HG02623 (cell line): ENCODE results near the gene RFFL.
"Not testable (repeated sequence)": the region's sequence is repeated elsewhere in the genome, so short reads cannot be mapped to it uniquely, and the experiment has no call there.

Experiments
- ATAC-seq: cut with Tn5 transposase; IDR thresholded peaks from one replicate; pipeline ENCODE4 v1.9.1; 2021; ENCODE audit warnings: moderate library complexity; ENCODE audit not compliant: unreplicated experiment

RFFL gene

DNA sequence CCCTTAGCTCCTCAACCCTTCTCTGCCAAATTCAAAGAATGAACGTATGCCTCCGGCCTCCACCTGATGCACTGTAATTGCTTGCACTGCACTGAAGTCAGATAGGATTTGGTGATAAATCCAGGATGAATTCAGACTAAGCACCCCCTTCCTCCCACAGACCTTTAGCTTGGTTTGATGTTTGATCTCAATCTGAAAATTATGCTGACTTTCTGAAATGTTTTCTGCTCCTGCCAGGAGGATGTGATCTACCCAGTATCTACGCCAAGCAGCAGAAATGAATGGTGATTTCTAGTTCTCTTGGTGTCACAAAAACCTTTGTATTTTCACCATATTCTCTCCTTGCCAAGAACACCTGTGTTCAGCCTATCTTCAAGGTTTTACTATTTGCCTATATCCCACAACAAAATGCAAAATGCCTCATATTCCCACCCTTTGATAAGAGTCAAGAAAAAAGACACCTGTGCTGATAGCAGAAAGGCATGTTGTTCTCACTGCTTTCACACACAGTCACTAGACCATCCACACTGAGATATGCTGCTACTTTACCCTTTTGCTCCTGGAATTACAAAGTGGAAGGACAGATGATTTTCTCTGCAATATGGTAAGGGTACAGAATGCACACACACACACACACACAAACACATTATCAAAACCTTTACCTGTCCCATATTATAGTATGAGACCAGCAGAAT is 14.7 kb downstream of the RFFL start:
- ATAC-seq = no peak

DNA sequence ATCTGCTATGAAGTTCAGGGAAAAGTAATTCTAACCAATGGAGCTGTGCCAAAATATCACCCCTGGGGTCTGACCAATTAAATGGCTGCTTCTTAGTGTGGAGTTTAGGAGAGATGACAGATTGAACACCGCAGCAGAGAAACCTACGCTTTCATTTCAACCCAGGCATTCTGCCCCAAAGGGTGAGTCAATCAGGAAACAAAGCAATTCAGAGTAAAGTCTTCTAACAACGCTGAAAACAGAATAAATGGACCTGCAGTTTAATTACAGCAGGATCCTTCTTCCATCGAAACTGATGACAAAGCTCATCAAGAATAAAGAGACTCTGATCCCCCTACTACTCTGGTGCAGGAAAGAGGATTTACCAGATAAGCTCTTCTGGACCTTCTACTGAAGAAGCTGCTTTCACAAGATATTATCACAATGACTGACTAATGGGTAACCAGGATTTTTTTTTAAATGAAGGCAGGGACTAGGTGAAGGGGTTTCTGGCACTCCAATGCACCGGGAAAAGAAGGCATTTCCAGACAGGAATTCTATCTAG is 16.7 kb downstream of the RFFL start:
- no peak for ATAC-seq

DNA sequence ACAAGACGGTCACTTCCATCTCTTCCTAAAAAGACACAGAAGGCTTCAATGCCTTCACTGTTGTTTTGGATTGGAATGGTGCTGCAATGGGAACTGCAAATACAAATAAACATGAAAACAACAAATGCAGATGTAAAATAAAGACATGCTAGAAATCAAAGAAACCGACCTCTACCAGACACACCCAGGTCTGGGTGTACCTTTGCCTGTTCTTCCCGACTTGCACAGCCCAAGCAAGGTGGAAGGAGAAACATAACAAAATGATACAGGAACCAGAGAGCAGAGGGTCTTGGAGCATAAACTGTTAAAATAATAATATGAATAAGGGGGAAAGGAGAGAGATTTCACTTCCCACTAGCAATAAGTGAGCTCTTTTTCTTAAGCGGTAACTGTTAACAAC is 17.3 kb downstream of the RFFL start:
- no peak for ATAC-seq

DNA sequence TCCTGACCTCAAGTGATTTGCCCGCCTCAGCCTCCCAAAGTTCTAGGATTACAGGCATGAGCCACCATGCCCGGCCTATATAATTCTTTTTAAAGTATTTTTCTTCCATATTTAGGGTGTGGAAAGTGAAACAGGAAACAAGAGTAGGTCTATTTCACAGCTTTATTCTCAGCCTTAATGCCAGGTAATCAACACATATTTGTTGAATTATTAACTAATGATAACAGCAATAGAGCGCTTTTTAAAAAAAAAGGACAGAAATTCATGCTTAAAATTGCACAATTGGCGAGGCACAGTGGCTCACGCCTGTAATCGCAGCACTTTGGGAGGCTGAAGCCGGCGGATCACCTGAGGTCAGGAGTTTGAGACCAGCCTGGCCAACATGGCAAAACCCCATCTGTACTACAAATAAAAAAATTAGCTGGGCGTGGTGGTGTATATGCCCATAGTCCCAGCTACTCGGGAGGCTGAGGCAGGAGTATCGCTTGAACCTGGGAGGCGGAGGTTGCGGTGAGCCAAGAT is 18.0 kb downstream of the RFFL start:
- ATAC-seq = not testable (repeated sequence)

DNA sequence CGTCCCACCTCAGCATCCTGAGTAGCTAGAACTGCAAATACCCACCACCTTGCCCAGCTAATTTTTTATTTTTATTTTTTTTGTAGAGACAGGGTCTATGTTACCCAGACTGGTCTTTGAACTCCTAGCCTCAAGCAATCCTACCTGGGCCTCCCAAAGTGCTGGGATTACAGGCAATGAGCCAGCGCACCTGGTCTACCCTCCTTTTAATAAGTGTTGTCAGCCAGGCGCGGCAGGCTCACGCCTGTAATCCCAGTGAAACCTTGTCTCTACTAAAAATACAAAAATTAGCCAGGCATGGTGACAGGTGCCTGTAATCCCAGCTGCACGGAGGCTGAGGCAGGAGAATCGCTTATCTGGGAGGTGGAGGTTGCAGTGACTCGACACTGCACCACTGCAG is 19.3 kb downstream of the RFFL start:
- no peak for ATAC-seq

DNA sequence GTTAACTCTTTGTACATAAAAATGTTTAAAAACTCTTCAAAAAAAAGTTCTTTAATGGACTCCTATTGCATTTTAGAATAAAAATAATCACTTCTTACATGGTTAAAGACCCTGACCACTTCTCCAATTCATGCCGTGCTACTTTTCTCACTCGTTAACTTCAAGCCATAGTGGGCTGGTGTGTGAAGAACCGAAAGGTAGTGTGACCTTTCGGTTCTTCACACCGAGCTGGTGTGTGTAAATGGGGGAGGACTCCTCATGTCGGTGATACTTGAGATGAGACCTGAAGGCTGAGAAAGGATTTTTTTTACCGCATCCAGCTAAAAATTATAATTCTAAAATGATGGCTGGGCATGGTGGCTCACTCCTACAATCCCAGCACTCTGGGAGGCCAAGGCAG is 22.1 kb downstream of the RFFL start:
- ATAC-seq = no peak

DNA sequence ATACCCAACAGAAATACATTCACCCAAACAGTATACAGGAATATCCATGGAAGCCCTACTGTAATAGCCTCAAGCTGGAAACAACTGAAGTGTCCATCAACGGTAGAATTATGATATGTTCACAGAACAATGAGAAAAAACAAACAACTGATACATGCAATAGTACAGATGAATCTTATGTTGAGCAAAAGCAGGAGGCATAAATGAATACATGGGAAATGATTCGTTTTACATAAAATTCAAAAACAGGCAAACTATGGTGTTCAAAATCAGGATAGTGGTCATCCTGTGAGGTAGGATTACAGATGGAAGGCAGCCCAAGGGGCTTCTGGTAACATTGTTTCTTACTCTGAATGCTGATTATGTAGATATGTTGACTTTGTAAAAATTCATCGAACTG is 25.1 kb downstream of the RFFL start:
- no peak for ATAC-seq

DNA sequence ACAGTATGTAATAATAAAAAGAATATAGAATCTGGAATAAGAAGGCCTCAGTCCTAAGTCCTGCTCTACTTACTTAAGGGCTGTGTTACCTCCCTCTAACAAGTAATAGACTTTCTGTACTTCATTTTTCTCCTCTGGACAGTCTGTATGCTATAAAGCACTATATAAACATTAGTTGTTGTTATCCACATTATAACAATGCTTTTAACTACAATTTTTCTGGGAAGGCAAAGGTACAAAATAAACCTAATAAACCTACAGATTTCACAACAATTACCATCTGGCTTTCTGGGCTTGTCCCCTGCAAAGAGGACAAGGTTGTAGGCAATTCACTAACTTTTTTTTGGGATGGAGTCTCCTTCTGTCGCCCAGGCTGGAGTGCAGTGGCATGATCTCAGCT is 32.7 kb downstream of the RFFL start:
- ATAC-seq = no peak

DNA sequence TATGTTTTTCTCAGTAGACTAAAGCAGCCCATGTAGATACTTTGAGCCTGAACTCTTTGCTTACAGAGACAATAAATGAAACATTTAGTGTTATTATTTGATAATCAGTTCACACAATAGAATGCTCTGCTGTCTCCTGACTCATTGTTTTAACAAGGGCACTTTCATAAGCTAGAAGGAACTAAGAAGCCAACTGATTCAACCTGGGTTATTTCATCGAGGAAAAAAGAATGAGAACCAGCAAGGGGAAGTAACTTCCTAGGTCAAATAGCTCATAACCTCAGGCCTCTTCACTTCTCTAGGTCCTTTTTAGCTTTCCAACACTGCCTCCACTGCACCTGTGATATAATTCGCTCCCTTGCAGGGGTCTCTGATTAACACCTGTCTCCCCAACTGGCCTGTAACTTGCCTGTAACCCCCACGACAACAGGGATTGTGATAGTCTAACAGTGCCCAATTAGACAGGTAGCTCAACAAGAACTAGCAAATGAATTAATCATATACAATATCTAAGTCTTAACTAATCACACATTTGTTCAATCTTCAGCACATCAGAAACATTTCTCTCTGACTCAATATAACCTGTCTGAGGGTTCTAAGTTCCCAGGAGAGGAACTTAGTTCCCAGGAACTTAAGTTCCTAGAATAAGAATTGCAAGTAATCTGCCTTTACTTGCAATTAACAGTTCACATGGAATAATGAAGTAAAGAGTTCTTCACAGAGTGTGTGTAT is 34.8 kb downstream of the RFFL start:
- ATAC-seq = no peak

DNA sequence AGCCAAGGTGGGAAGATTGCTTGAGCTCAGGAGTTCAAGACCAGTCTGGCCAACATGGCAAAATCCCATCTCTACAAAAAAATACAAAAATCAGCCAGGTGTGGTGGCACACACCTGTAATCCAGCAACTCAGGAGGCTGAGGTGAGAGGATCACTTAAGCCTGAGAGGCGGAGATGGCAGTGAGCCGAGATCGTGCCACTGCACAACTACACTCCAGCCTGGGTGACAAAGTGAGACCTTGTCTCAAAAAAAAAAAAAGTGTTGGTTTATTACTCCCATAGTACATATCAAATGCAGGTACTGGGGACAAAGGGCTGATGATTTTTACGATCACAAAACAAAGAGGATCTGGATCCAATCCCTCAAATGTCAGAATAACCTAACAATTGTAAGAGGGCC is 35.4 kb downstream of the RFFL start:
- ATAC-seq = not testable (repeated sequence)

DNA sequence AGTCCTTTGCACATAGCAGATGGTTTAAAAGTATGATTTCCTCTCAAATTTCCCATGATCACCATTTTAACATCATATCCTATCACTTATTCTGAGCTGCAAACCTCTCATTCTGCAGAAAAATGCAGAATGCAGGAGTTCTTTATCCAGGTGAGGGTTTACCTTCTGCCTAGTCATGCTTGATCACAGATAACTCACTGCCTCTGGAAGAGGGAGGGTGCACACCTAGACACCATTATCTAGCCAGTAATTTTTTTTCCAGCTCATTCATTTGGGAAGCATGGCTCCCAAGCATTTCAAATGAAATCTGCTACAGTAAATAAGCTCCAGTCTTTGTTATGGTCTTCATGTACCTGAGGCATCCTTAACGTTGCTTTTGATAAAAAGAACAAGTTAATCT is 38.0 kb downstream of the RFFL start:
- ATAC-seq = no peak

DNA sequence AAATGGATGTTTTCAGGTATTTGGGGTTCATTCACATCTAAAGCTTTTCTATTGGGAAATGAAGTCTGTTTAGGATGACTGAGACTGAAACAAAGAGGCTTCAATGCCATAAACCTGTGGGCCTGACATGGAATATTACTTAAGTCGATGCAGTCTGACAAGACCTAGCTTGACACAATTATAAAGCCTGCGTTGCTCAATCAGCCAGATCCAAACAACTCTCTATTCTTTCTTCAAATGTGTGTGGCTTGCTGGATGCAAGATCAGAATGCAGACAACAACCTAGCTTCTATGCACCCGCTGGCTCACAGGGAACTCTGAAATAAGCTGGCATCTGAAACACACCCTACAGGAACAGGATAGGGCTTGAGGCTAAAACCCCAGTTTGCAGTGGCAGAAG is 40.0 kb downstream of the RFFL start:
- no peak for ATAC-seq

DNA sequence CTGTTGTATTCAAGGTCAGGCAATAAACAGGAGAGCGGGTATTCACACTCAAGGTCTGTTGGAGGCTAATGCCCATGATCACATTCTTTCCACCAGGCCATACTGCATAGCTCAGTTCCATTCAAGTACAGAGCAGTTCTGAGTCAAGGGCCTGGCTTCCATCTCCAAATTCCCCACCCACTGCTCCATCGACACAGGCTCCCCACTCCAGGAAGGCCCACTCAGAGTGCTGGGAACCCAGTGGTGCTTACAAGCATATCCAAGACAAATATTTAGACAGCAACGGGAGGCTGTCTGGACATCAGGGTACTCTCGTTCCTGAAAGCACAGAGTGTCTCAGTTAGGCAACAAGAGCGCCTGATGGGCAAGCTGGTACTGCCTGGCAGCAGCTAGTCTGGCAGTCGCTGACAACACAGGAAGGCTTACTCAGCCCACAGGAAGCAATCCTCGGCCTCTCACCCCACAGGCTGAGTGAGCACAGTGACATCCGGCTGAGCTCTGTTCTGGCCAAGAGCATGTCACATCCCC is 40.9 kb downstream of the RFFL start:
- no peak for ATAC-seq

DNA sequence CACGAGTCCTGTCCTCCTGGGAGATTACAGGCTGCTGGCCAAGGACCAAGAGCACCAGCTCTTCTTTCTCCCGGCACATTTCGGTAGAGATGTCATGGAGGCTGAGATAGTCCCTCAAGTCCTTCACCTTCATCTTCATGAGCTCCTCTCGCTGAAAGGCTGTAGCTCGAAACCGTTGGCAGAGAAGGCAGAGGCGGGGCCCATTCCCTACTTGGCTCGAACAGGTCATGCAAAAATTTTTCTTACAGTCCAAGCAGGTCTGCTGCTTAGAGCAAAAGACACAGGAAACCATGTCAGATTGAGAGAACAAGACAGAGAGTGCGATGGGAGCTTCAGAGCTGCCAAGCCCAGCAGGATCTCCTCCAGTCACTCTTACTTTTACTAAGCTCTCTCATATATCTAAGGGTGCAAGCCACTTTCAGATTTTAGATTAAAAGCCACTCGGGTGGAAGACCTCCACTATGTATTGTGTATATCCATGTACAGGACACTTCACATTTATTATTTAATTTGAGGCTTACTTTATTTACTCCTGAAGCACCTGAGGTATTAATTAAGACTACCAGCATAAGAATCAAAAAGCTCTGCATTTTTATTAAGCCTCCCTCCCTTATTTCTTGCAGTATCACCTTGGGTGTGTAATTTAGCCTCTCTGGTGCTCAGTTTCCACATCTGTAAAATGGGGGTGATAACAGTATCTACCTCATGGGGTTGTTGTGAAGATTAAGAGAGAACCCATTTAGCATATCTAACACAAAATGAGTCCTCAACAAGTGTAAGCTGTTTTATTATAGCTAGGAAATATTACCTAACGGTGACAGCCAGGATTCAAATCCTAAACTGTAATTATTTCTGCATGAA is 41.8 kb downstream of the RFFL start:
- ATAC-seq = no peak

DNA sequence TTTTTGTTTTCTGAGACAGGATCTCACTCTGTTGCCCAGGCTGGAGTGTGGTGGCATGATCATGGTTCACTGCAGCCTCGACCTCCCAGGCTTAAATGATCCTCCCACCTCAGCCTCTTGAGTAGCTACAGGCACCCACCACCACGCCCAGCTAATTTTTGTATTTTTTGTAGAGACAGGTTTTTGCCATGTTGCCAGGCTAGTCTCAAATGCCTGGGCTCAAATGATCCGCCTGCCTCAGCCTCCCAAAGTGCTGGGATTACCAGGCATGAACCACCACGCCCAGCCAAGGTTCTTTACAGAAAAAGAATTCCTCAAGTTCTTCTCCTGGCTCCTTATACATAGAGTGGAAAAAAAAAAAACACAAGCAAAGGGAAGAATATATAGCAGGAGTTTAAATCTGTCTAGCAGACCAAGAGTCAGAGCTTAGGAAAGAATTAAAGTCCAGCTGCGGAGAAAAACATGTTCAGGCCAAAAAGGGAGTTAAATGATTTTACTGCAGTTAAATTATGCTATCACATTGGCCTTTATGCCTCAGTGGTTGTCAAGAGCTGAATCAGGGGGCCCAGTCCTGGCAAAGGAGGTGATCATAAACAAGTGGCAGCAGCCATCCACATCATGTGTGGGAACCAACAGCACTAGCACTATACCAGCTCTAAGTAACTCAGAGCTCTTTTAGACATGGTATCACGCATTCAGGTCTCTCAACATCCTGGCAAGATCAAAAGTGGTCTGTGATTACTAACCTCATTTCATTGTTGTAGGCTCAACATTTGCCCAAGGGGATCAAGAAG is 43.9 kb downstream of the RFFL start:
- ATAC-seq = no peak

DNA sequence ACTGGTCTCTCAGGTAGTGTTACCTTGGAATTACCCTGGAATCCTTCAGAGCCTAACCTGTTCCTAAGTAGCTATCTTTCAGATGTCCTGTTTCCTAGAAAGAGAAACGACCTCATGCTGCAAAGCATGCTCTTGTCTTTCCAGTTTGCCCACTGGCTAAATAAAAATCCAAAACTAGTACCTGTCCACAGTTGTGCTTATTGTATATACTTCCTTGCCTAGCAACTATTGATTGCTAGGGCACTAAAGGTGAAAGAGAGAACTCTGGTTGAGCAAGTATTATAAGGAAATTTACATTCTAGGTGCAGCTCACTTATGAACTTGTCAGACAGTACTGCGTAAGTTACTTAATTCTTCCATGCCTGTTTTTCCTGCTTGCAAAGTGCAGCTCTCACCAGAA is 44.7 kb downstream of the RFFL start:
- no peak for ATAC-seq

DNA sequence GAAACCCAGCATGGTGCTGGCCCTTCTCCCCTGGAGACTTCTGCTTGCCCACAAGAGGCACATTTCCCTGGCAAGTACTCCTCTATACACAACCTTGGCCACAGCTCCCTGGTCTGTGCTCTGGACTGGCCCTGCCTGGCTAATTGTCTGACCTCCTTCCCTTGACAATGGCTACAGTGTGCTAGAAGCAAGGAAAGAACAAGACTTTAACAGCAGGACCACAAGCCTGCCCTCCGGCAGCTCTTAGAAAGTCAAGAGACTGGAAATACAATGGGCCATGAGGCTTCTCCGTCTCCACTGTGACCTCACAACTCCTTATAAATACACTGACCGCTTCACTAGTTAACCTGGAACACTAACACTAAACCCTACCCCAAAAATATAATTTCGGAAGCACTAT is 46.5 kb downstream of the RFFL start:
- ATAC-seq = no peak

DNA sequence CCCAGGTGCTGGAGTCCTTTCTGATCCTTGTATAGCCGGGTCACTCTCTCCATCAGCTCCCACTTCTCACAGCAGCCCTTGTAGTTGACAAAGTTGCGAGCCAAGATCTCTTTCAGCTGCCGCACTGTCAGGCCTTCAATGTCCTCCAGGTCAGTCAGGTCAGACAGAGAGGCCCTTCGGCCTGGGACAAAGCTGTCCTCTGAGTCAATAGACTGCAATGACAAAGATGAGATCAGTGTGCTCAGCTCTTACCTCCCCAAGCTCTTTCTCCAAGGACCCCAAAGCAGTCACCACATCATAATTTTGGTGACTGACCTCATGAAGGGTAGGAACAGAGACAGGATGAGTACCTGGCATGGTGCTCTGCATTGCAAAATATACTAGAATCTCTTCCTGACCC is 47.1 kb downstream of the RFFL start:
- ATAC-seq = no peak

DNA sequence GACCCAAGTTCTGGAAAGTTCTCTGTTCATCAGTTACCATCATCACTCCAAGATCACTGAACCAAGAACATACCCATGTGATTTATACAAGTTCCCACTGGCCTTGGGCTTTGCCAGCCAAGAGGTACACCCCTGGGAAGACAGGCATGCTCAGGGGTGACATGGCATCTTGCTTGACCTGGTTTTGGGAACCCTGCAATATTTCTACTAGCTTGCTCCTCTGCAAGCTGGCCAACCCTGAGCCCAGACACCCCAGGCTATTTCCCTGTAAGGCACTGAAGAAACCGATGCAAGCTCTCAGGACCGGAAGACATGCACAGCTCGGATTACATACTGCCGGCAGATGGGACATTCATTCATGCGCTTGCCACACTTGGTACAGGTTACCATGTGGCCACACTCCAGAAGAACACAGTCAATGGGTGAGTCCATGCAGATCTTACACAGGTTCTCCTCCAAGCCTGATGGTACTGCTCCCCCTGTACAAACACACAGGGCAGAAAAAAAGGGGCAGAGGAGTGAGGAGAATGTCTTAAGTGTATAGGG is 51.8 kb downstream of the RFFL start:
- ATAC-seq = no peak

DNA sequence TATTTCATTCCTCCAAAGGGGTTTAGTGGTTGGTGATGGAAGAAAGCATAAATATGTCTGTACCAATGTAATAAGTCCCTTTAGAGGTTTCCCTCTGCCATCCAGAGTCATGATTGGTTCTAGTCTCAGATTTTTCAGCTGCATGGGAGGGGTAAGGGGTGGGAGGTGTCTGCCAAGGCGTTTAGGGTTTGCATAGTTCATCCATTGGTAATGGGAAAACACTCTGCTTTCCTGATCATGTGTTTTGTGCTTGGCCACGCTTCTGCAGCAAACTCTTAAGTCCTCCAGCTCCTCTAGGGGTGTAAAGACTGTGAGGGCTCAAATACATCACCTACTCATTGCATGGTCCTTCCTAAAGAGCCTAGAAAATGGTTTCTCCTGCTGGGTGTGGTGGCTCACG is 53.4 kb downstream of the RFFL start:
- ATAC-seq = no peak
